Motor neuron (in vitro differentiated cells): ENCODE results near the gene CCL27. TPM values are rescaled to one million over a fixed set of nuclear protein-coding genes. Genes with fewer than 3 reads are reported as not detected.
A peak's percentile ranks its signal among the peaks of the same experiment; 100 is the strongest.

ENCODE experiments used
- ATAC-seq, 8 experiments: fragments of 200-7000 bp; cut with Tn5 transposase; replicated peaks in 6 of 8; 2 replicates each; pipeline ENCODE4 v1.8.0; 2021; ENCODE audit warnings: mild to moderate bottlenecking in 8 of 8, moderate library complexity in 8 of 8
- H3K27ac ChIP-seq, 2 donors: fragments of 250-450 bp; sonication (Bioruptor Pico); 2 replicates each; pipeline ENCODE4 v1.9.0; 2021; ENCODE audit warnings: antibody characterized with exemption in 2 of 2, mild to moderate bottlenecking in 2 of 2, moderate library complexity in 1 of 2
- H3K4me1 ChIP-seq, 2 donors: fragments of 250-450 bp; sonication (Bioruptor Pico); replicated peaks in 1 of 2; 2 replicates each; pipeline ENCODE4 v1.6.1; 2021; ENCODE audit warnings: antibody characterized with exemption in 2 of 2, mild to moderate bottlenecking in 2 of 2, moderate library complexity in 1 of 2
- H3K4me3 ChIP-seq, 5 donors: fragments of 250-450 bp; sonication (Bioruptor Pico); 2 replicates each; pipeline ENCODE4 v1.9.0; 2021; ENCODE audit warnings: antibody characterized with exemption in 5 of 5, mild to moderate bottlenecking in 5 of 5, moderate library complexity in 4 of 5
- WGBS, 10 experiments: fragments of 450-650 bp; shearing (Covaris generic); methylation state at CpG; one replicate each; pipeline ENCODE4 v1.0.0; 2022; 5-methylcytosine and 5-hydroxymethylcytosine counted together
- in situ Hi-C, 9 experiments: fragments of 400-800 bp; cut with MboI; loops; one replicate each; pipeline ENCODE4 v1.15.0; 2021; ENCODE audit warnings: low sequenced_read_pairs in 9 of 9, low pct_unique_long_range_greater_than_20kb in 2 of 9; ENCODE audit not compliant: unreplicated experiment in 9 of 9
- total RNA-seq, 8 experiments: library from RNA; unstranded; fragments of 300-600 nt; gene quantifications; 2 replicates each; pipeline versions ENCODE4 v1.2.3 to v1.2.4, GENCODE V29; 2022

Gene CCL27
- total RNA-seq, 8 experiments from 2014 or later, result 1.7 to 2.0 (median 1.8) TPM; not detected in 5

- H3K4me3 ChIP-seq, result no peak overlapping the region
- no peak overlapping the region for H3K27ac ChIP-seq
- ATAC-seq, result no peak
- in situ Hi-C loops, result no loop called here
- 20% methylated on average over 1 of the region's 3 CpGs; no CpG with 5 or more reads in 9 of the 10 experiments for WGBS, 10 experiments
- H3K4me1 ChIP-seq, result peaks cover 19 to 21% of the 10 kb centered on the region in 2 donors
These were observed 37.3 kb downstream of the CCL27 start for GRCh38 chr9:34625186-34625486.

GRCh38 chr9:34624475-34625185 is 37.8 kb downstream of the CCL27 start:
- Histone ChIP-seq H3K4me1 (peaks cover 19 to 22% of the 10 kb centered on the region in 2 donors), H3K27ac (no peak overlapping the region), H3K4me3 (no peak overlapping the region)
- peak in 5 of 8 experiments; percentile 7 to 37 (median 30) for ATAC-seq
- in situ Hi-C loops, result no loop called here
- WGBS, 10 experiments, result 0 to 100% (median 8%) methylated on average over 2 to 10 of the region's 39 CpGs; no CpG with 5 or more reads in 4 of the 10 experiments

- 0 to 100% (median 80%) methylated on average over 1 to 6 of the region's 63 CpGs; no CpG with 5 or more reads in 5 of the 10 experiments for WGBS, 10 experiments
- H3K27ac ChIP-seq, result no peak overlapping the region
- H3K4me1 ChIP-seq, result peaks cover 20 to 27% of the 10 kb centered on the region in 2 donors
- in situ Hi-C loops, result no loop called here
- no peak for ATAC-seq
- H3K4me3 ChIP-seq, result no peak overlapping the region
These were observed 38.9 kb downstream of the CCL27 start for GRCh38 chr9:34623374-34624235.

- H3K4me3 ChIP-seq, result peak within 1 kb of the TSS; percentile 62 to 90 (median 81)
- 0 to 42% (median 4%) methylated on average over 1 to 29 of the region's 43 CpGs for WGBS, 10 experiments
- peaks cover 20 to 23% of the 10 kb centered on the region in 2 donors for H3K4me1 ChIP-seq
- ATAC-seq, result peak; percentile 92 to 99 (median 96)
- in situ Hi-C loops, result no loop called here
- peak within 1 kb of the TSS; percentile 59 to 70 for H3K27ac ChIP-seq
These were observed 42.1 kb downstream of the CCL27 start, which contains the start of gene DCTN3 for GRCh38 chr9:34620061-34620994. DCTN3 (minus strand) TSS chr9:34620495; CDS start chr9:34620464, 31 bp downstream.

GRCh38 chr9:34615132-34615531 is 47.3 kb downstream of the CCL27 start:
- in situ Hi-C loops, result no loop called here

GRCh38 chr9:34612788-34613390 is 49.6 kb downstream of the CCL27 start:
- 0 to 40% (median 2%) methylated on average over 1 to 7 of the region's 15 CpGs; no CpG with 5 or more reads in 2 of the 10 experiments for WGBS, 10 experiments
- peaks cover 15 to 19% of the 10 kb centered on the region in 2 donors for H3K4me1 ChIP-seq
- ATAC-seq, result peak; percentile 10 to 62 (median 28)
- peak overlapping the region; percentile 45 to 90 (median 58) for H3K4me3 ChIP-seq
- in situ Hi-C loops, result no loop called here
- peak overlapping the region; percentile 81 to 82 for H3K27ac ChIP-seq

More at GRCh38 chr9:34615132-34615531, 47.3 kb downstream of the CCL27 start:
- WGBS, 10 experiments, result 90 to 100% (median 90%) methylated on average over 2 of the region's 2 CpGs; no CpG with 5 or more reads in 7 of the 10 experiments
- Histone ChIP-seq H3K4me1 (peaks cover 21 to 23% of the 10 kb centered on the region in 2 donors), H3K4me3 (no peak overlapping the region), H3K27ac (no peak overlapping the region)
- ATAC-seq, result no peak

Other genes with a start within 250 kb of the CCL27 start
- 10 to 100 TPM in 6 of 8 experiments, 1 to 10 TPM in 2; 7.5 to 55.6 (median 41.0) TPM for gene FAM219A, start 204.1 kb downstream of the CCL27 start, total RNA-seq
- gene DNAI1, start 203.9 kb downstream of the CCL27 start, total RNA-seq, result 10 to 100 TPM in 1 of 8 experiments, 1 to 10 TPM in 6, under 1 TPM in 1; 0.61 to 11.5 (median 2.4) TPM
- gene ENHO, start 139.7 kb downstream of the CCL27 start, total RNA-seq, result 10 to 100 TPM in 6 of 8 experiments, 1 to 10 TPM in 2; 3.9 to 25.4 (median 18.8) TPM
- gene CNTFR, start 72.9 kb downstream of the CCL27 start, total RNA-seq, result 10 to 100 TPM in 5 of 8 experiments, under 1 TPM in 3; 0.35 to 72.4 (median 25.6) TPM
- gene RPP25L, start 50.6 kb downstream of the CCL27 start, total RNA-seq, result 10 to 100 TPM; 17.4 to 64.0 (median 24.0) TPM
- 100 to 1,000 TPM in 5 of 8 experiments, 10 to 100 TPM in 3; 67.7 to 217 (median 176) TPM for gene DCTN3, start 42.2 kb downstream of the CCL27 start, total RNA-seq
- under 1 TPM in 4 of 8 experiments, not detected in 4; 0.05 to 0.71 (median 0.16) TPM for gene ARID3C, start 33.6 kb downstream of the CCL27 start, total RNA-seq
- gene SIGMAR1, start 24.9 kb downstream of the CCL27 start, total RNA-seq, result 100 to 1,000 TPM in 1 of 8 experiments, 10 to 100 TPM in 7; 22.7 to 123 (median 41.2) TPM
- 10 to 100 TPM; 25.4 to 59.7 (median 34.1) TPM for gene GALT, start 16.0 kb downstream of the CCL27 start, total RNA-seq
- gene IL11RA, start 10.5 kb downstream of the CCL27 start, total RNA-seq, result 10 to 100 TPM in 7 of 8 experiments, 1 to 10 TPM in 1; 6.7 to 20.7 (median 12.7) TPM
- under 1 TPM in 1 of 8 experiments, not detected in 7; 0.38 TPM for gene CCL19, start 28.6 kb upstream of the CCL27 start, total RNA-seq
- 1 to 10 TPM in 1 of 8 experiments, under 1 TPM in 2, not detected in 5; 0.22 to 1.3 (median 0.76) TPM for gene CCL21, start 47.5 kb upstream of the CCL27 start, total RNA-seq